B cell (primary cell): ENCODE measurements around the gene MPDU1. TPM values are rescaled to one million over a fixed set of nuclear protein-coding genes. Genes with fewer than 3 reads are reported as not detected.
A peak's percentile ranks its signal among the peaks of the same experiment; 100 is the strongest.

Experiments
- ATAC-seq: fragments of 200-7000 bp; cut with Tn5 transposase; one replicate; pipeline ENCODE4 v1.10.0; 2021; ENCODE audit warnings: low read depth, mild to moderate bottlenecking, moderate number of reproducible peaks, moderate library complexity
- CTCF ChIA-PET: fragments of 350-600 bp; sonication (Branson Sonifier 250); formaldehyde crosslinking; loops from one replicate; lab custom pipeline; 2021; ENCODE audit warnings: antibody characterized with exemption, inconsistent platforms; lab: Charles Lee
- POLR2A ChIA-PET: fragments of 350-600 bp; sonication (Branson Sonifier 250); formaldehyde crosslinking; loops from one replicate; lab custom pipeline; 2021; ENCODE audit warnings: antibody characterized with exemption; lab: Charles Lee
- DNase-seq: peaks from one replicate; pipeline ENCODE4 v3.0.0; 2013
- H2AFZ ChIP-seq: 2 replicates; pipeline ENCODE4 v1.6.1; 2012; ENCODE audit warnings: mild to moderate bottlenecking, low read depth, low read length; ENCODE audit not compliant: insufficient read depth, poor library complexity, severe bottlenecking
- H3K27ac ChIP-seq, 2 donors: 1 replicate in 1 of 2; 2 replicates in 1 of 2; pipeline ENCODE4 v1.5.1; 2012 to 2013; ENCODE audit warnings: low read length in 2 of 2, mild to moderate bottlenecking in 2 of 2, moderate library complexity in 1 of 2
- H3K27me3 ChIP-seq, 4 experiments: fragments of 200-600 bp in 1 of 4; sonication (generic) in 1 of 4; replicated peaks in 1 of 4; 1 replicate in 2 of 4; 2 replicates in 2 of 4; pipeline versions ENCODE4 v1.6.1 to v1.7.0; 2013 to 2016; ENCODE audit warnings: low read length in 3 of 4, mild to moderate bottlenecking in 2 of 4, mixed read lengths in 1 of 4, moderate library complexity in 1 of 4; ENCODE audit not compliant: insufficient read depth in 4 of 4, control insufficient read depth in 3 of 4; ENCODE audit errors: control extremely low read depth in 1 of 4
- H3K36me3 ChIP-seq, 2 experiments: replicated peaks in 1 of 2; 1 replicate in 1 of 2; 2 replicates in 1 of 2; pipeline versions ENCODE4 v1.6.1 to v1.7.1; 2013; ENCODE audit warnings: low read length in 1 of 2; ENCODE audit not compliant: insufficient read depth in 2 of 2, control insufficient read depth in 1 of 2; ENCODE audit errors: control extremely low read depth in 1 of 2, extremely low read depth in 1 of 2
- H3K4me1 ChIP-seq, 2 donors: fragments of 200-600 bp in 1 of 2; sonication (generic) in 1 of 2; 1 replicate in 1 of 2; 2 replicates in 1 of 2; pipeline versions ENCODE4 v1.5.1 to v1.6.1; 2013 to 2017; ENCODE audit warnings: low read length in 2 of 2; ENCODE audit not compliant: control insufficient read depth in 2 of 2, insufficient read depth in 2 of 2
- H3K4me2 ChIP-seq: replicated peaks from 2 replicates; pipeline ENCODE3; 2012; ENCODE audit warnings: mild to moderate bottlenecking, low read depth, low read length; ENCODE audit not compliant: poor library complexity, severe bottlenecking
- H3K4me3 ChIP-seq, 5 experiments: fragments of 200-600 bp in 1 of 5; sonication (generic) in 1 of 5; 1 replicate in 3 of 5; 2 replicates in 2 of 5; pipeline versions ENCODE4 v1.5.1 to v1.7.0; 2011 to 2016; ENCODE audit warnings: low read length in 4 of 5, mild to moderate bottlenecking in 4 of 5, low read depth in 2 of 5, control low read depth in 1 of 5, moderate library complexity in 1 of 5; ENCODE audit not compliant: insufficient read depth in 1 of 5; ENCODE audit errors: control extremely low read depth in 1 of 5, extremely low read depth in 1 of 5
- H3K79me2 ChIP-seq: fragments of 200-600 bp; sonication (generic); one replicate; pipeline ENCODE4 v1.6.0; 2016; ENCODE audit warnings: low read length; ENCODE audit not compliant: control insufficient read depth, insufficient read depth
- H3K9ac ChIP-seq: fragments of 200-600 bp; sonication (generic); 2 replicates; pipeline ENCODE4 v1.6.1; 2017; ENCODE audit warnings: mild to moderate bottlenecking, low read length, moderate library complexity
- H3K9me3 ChIP-seq, 3 donors: one replicate each; pipeline versions ENCODE4 v1.6.1 to v1.7.1; 2013; ENCODE audit warnings: low read length in 2 of 3; ENCODE audit not compliant: control insufficient read depth in 2 of 3, insufficient read depth in 1 of 3; ENCODE audit errors: control extremely low read depth in 1 of 3
- H4K20me1 ChIP-seq: 2 replicates; pipeline ENCODE4 v1.6.0; 2012; ENCODE audit warnings: mild to moderate bottlenecking, low read length; ENCODE audit not compliant: insufficient read depth, control insufficient read depth, poor library complexity, severe bottlenecking
- H3K27ac Mint-ChIP-seq: one replicate; pipeline ENCODE4 v1.8.0; 2021; ENCODE audit warnings: mixed read lengths
- H3K27me3 Mint-ChIP-seq: one replicate; pipeline ENCODE4 v1.8.0; 2021; ENCODE audit warnings: mixed read lengths
- H3K4me1 Mint-ChIP-seq: one replicate; pipeline ENCODE4 v1.8.0; 2021; ENCODE audit warnings: mixed read lengths
- H3K4me3 Mint-ChIP-seq: one replicate; pipeline ENCODE4 v1.8.0; 2021; ENCODE audit warnings: mixed read lengths
- H3K9me3 Mint-ChIP-seq: one replicate; pipeline ENCODE4 v1.8.0; 2022; ENCODE audit warnings: mixed read lengths; ENCODE audit not compliant: insufficient read depth
- EZH2 ChIP-seq: IDR thresholded peaks from 2 replicates; pipeline ENCODE4 v1.6.1; 2012; ENCODE audit warnings: borderline replicate concordance, low read depth, mild to moderate bottlenecking, moderate library complexity, low read length; ENCODE audit not compliant: insufficient read depth, poor library complexity, severe bottlenecking
- WGBS: methylation state at CpG from one replicate; pipeline ENCODE4 v1.1.5; 2013; ENCODE audit warnings: missing lambda C conversion rate; ENCODE audit not compliant: insufficient coverage; 5-methylcytosine and 5-hydroxymethylcytosine counted together
- intact Hi-C: fragments of 100-400 bp; cut with micrococcal nuclease; formaldehyde crosslinking; loops from one replicate; pipeline ENCODE4 v1.10.0; 2022
- polyA plus RNA-seq: library from polyadenylated mRNA; depleted of rRNA; stranded (reverse); fragments of >200 nt; gene quantifications from 2 replicates; pipeline ENCODE4 v1.2.3, GENCODE V29; 2012
- total RNA-seq, 2 donors: library from RNA; stranded (reverse); fragments of 120-200 nt in 1 of 2; gene quantifications; 1 replicate in 1 of 2; 2 replicates in 1 of 2; pipeline versions ENCODE4 v1.2.3 to v1.2.4, GENCODE V29; 2013 to 2022
- TF ChIP-seq, protein P1 (sequence below): fragments of 200-600 bp; IDR thresholded peaks from one replicate; pipeline ENCODE4 v1.8.0; 2022; ENCODE audit warnings: antibody characterized with exemption, mild to moderate bottlenecking

The MPDU1 gene
- total and polyA plus RNA-seq, 2 donors (not counting 1 experiment from before 2014, with no cell fraction given), result 31.7 to 51.5 TPM

DNA sequence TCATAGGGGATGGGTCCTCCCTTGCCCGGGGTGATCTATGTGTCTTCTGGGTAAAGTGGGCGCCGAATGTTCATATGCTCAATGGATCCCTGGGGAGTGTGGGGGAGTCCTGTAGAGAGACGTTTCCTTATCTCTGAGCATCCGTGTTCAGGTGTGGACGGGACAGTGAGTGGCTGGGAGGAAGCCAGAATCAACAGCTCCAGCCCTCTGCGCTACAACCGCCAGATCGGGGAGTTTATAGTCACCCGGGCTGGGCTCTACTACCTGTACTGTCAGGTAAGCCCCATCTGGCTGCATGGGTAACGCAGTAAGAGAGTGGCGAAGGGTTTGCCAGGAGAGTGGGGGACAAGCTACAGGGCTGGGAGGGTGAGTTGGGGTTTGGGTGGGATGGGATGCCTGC, 27.0 kb upstream of the MPDU1 start:
- Histone ChIP-seq H3K4me3 (no peak overlapping the region), H3K4me1 (peaks cover 55 to 68% of the 10 kb centered on the region in 2 donors), H3K27ac (peak overlapping the region in 1 of 2 donors; percentile 44), H4K20me1 (no peaks in the 10 kb centered on the region), H2AFZ (no peak overlapping the region), H3K4me2 (no peak overlapping the region), H3K36me3 (peaks cover 0 to 3% of the 10 kb centered on the region in 2 experiments), H3K79me2 (peaks cover 14% of the 10 kb centered on the region), H3K27me3 (no peaks in the 10 kb centered on the region), H3K9ac (no peak overlapping the region), H3K9me3 (no peaks in the 10 kb centered on the region)
- WGBS, result 96% methylated on average over 9 of the region's 12 CpGs
- no peak for DNase-seq
- Mint-ChIP-seq H3K27ac (peak overlapping the region; percentile 76), H3K9me3 (no peaks in the 10 kb centered on the region), H3K27me3 (no peaks in the 10 kb centered on the region), H3K4me1 (peaks cover 74% of the 10 kb centered on the region), H3K4me3 (no peak overlapping the region)
- intact Hi-C loops, result no loop called here
- TF ChIP-seq EZH2, result no peak
- TF ChIP-seq, protein P1, sequence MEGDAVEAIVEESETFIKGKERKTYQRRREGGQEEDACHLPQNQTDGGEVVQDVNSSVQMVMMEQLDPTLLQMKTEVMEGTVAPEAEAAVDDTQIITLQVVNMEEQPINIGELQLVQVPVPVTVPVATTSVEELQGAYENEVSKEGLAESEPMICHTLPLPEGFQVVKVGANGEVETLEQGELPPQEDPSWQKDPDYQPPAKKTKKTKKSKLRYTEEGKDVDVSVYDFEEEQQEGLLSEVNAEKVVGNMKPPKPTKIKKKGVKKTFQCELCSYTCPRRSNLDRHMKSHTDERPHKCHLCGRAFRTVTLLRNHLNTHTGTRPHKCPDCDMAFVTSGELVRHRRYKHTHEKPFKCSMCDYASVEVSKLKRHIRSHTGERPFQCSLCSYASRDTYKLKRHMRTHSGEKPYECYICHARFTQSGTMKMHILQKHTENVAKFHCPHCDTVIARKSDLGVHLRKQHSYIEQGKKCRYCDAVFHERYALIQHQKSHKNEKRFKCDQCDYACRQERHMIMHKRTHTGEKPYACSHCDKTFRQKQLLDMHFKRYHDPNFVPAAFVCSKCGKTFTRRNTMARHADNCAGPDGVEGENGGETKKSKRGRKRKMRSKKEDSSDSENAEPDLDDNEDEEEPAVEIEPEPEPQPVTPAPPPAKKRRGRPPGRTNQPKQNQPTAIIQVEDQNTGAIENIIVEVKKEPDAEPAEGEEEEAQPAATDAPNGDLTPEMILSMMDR, result no peak
- no peak for ATAC-seq
- POLR2A ChIA-PET, result no interaction called here
- CTCF ChIA-PET, result interaction anchor here (1.4 to 25.0 kb wide), 3 partner anchors 9 to 37 kb away, joined by 4 to 666 read pairs (median 126); partner anchors contain the start of gene TNFSF12

DNA sequence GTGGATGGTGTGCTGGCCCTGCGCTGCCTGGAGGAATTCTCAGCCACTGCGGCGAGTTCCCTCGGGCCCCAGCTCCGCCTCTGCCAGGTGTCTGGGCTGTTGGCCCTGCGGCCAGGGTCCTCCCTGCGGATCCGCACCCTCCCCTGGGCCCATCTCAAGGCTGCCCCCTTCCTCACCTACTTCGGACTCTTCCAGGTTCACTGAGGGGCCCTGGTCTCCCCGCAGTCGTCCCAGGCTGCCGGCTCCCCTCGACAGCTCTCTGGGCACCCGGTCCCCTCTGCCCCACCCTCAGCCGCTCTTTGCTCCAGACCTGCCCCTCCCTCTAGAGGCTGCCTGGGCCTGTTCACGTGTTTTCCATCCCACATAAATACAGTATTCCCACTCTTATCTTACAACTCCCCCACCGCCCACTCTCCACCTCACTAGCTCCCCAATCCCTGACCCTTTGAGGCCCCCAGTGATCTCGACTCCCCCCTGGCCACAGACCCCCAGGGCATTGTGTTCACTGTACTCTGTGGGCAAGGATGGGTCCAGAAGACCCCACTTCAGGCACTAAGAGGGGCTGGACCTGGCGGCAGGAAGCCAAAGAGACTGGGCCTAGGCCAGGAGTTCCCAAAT, 26.4 kb upstream of the MPDU1 start:
- Mint-ChIP-seq H3K27me3 (no peaks in the 10 kb centered on the region), H3K4me3 (no peak overlapping the region), H3K27ac (peak overlapping the region; percentile 76), H3K9me3 (no peaks in the 10 kb centered on the region), H3K4me1 (peaks cover 70% of the 10 kb centered on the region)
- Histone ChIP-seq H3K79me2 (peaks cover 17% of the 10 kb centered on the region), H3K4me2 (no peak overlapping the region), H2AFZ (no peak overlapping the region), H3K9ac (no peak overlapping the region), H3K4me1 (peaks cover 50 to 63% of the 10 kb centered on the region in 2 donors), H3K36me3 (peaks cover 0 to 3% of the 10 kb centered on the region in 2 experiments), H3K27me3 (no peaks in the 10 kb centered on the region), H3K27ac (peak overlapping the region; percentile 97), H3K4me3 (no peak overlapping the region), H3K9me3 (no peaks in the 10 kb centered on the region), H4K20me1 (peaks cover 1% of the 10 kb centered on the region)
- ATAC-seq (no peak), DNase-seq (no peak)
- CTCF ChIA-PET, result interaction anchor here (0.8 to 25.0 kb wide), 5 partner anchors 10 to 201 kb away, joined by 3 to 666 read pairs (median 9); partner anchors contain the start of genes TMEM102 and TNFSF12
- POLR2A ChIA-PET, result interaction anchor here (1.3 to 4.3 kb wide), 2 partner anchors 43 to 221 kb away, joined by 3 to 32 read pairs; partner anchors contain the start of gene ACAP1
- intact Hi-C loops, result no loop called here
- WGBS, result 93% methylated on average over 17 of the region's 19 CpGs
- TF ChIP-seq, protein P1, result no peak
- TF ChIP-seq EZH2, result no peak
